ENCODE measurements around the gene NSD2.

- no peak for TF ChIP-seq CTCF (IDR thresholded peaks at IDR 0.05)
- no peak for TF ChIP-seq POLR2A (IDR thresholded peaks at IDR 0.05)
Observed at GRCh38 chr4:1882850-1883271, 11.7 kb downstream of the NSD2 start.
